Right lobe of liver (tissue), 6 donors: ENCODE measurements around the gene ZNF543. TPM values are rescaled to one million over a fixed set of nuclear protein-coding genes. Genes with fewer than 3 reads are reported as not detected.
A peak's percentile ranks its signal among the peaks of the same experiment; 100 is the strongest.

ENCODE experiments used
- ATAC-seq, 4 donors: fragments of 200-7000 bp; cut with Tn5 transposase; one replicate each; pipeline ENCODE4 v1.9.1; 2020; ENCODE audit warnings: mild to moderate bottlenecking in 4 of 4, moderate library complexity in 4 of 4
- DNase-seq, 3 donors: peaks; one replicate each; pipeline ENCODE4 v3.0.0-alpha.2; 2020
- H3K27ac ChIP-seq, 3 donors: fragments of 200-600 bp; one replicate each; pipeline ENCODE4 v1.8.0; 2022
- H3K27me3 ChIP-seq, 2 donors: fragments of 200-600 bp; one replicate each; pipeline ENCODE4 v1.8.0; 2022
- H3K36me3 ChIP-seq, 4 donors: fragments of 200-600 bp; sonication (generic) in 1 of 4; one replicate each; pipeline versions ENCODE4 v1.5.1 to v1.8.0; 2017 to 2022; ENCODE audit warnings: control low read depth in 1 of 4
- H3K4me1 ChIP-seq, 4 donors: fragments of 200-600 bp; sonication (generic) in 1 of 4; one replicate each; pipeline versions ENCODE4 v1.5.1 to v1.8.0; 2017 to 2022; ENCODE audit warnings: control low read depth in 1 of 4
- H3K4me3 ChIP-seq, 3 donors: fragments of 200-600 bp; one replicate each; pipeline ENCODE4 v1.8.0; 2022
- H3K9me3 ChIP-seq, 4 donors: fragments of 200-600 bp; sonication (generic) in 1 of 4; one replicate each; pipeline versions ENCODE4 v1.5.1 to v1.8.0; 2017 to 2022; ENCODE audit warnings: control low read depth in 1 of 4
- POLR2A ChIP-seq: fragments of 450-650 bp; IDR thresholded peaks from one replicate; pipeline ENCODE4 v1.6.1; 2017; ENCODE audit warnings: antibody characterized with exemption, mild to moderate bottlenecking
- WGBS: methylation state at CpG from one replicate; pipeline ENCODE4 v1.1.6; 2018; ENCODE audit warnings: low coverage, low lambda C conversion rate; ENCODE audit not compliant: insufficient coverage; ENCODE audit errors: missing lambda C conversion rate; 5-methylcytosine and 5-hydroxymethylcytosine counted together
- intact Hi-C, 2 donors: fragments of 100-400 bp; cut with DNase I; formaldehyde crosslinking; loops; one replicate each; pipeline versions ENCODE4 v1.11.2 to v1.14.1; 2022
- total RNA-seq, 6 experiments: library from RNA; depleted of rRNA in 2 of 6; stranded (reverse); fragments of >200 nt in 2 of 6; fragmentation: NEBNext Ultra II Directional in 3 of 6; extraction: Animal tissue kit (Norgen Biotek cat#: 25700) in 3 of 6; gene quantifications; one replicate each; pipeline versions ENCODE4 v1.1.0 to v1.2.4, GENCODE V29; 2016 to 2023
- TF ChIP-seq, protein P1 (sequence below), 4 donors: fragments of 200-600 bp in 3 of 4; fragments of 450-650 bp in 1 of 4; IDR thresholded peaks; one replicate each; pipeline versions ENCODE4 v1.5.1 to v1.8.0; 2016 to 2022; ENCODE audit warnings: antibody characterized with exemption in 4 of 4, mild to moderate bottlenecking in 2 of 4
- donor health status: DM: no; HTN: yes; CAD: no.
- donor health status: DM: no; HTN: no; CAD: no.
- donor health status: DM: no; HTN: no; CAD: no.
- donor health status: DM: no; HTN: yes; CAD: no.
- donor health status: DM: no; HTN: yes; CAD: no.

ZNF543 gene
- total RNA-seq, 6 experiments from 2014 or later: 1.9 to 2.7 (median 2.4) TPM

DNA sequence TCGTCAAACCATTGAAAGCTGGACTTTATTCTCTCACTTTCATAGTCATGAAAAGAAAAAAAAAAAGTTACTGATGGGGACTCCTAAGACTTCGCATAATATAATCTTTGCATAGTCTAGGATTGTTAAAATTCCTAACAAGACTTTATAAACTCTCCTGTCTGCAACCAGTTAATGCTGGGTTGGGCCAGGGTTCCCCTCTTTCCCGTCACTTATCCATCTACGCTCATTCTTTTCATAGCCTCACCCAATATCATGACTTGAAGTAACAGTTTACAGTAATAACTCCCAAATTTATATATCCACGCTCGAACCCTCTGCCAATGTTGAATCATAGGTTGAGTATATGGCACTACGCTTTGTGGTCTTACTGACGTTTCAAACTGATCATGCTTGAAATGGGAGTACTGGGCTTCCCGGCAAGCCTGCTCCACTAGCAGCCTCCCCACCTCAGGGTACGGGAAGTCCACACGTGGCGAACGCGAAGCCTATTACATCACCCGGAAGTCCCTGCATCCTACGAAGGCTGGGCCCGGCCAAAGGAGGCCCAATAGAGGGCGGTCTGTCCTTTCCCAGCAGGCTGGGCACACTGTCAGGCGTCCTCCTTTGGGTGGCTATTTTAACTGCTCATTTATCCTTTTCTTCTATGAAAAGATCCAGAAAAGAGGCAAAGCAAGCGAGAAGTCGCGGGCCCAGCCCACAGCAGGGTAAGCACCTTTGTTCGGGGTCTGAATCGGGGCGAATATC, 40.7 kb upstream of the ZNF543 start:
- H3K4me1 ChIP-seq: peaks cover 0 to 19% (median 5%) of the 10 kb centered on the region in 4 donors
- H3K27me3 ChIP-seq: no peaks in the 10 kb centered on the region
- peak overlapping the region; percentile 88 to 98 (median 97) for H3K4me3 ChIP-seq
- peak; percentile 92 for TF ChIP-seq POLR2A
- TF ChIP-seq, protein P1, sequence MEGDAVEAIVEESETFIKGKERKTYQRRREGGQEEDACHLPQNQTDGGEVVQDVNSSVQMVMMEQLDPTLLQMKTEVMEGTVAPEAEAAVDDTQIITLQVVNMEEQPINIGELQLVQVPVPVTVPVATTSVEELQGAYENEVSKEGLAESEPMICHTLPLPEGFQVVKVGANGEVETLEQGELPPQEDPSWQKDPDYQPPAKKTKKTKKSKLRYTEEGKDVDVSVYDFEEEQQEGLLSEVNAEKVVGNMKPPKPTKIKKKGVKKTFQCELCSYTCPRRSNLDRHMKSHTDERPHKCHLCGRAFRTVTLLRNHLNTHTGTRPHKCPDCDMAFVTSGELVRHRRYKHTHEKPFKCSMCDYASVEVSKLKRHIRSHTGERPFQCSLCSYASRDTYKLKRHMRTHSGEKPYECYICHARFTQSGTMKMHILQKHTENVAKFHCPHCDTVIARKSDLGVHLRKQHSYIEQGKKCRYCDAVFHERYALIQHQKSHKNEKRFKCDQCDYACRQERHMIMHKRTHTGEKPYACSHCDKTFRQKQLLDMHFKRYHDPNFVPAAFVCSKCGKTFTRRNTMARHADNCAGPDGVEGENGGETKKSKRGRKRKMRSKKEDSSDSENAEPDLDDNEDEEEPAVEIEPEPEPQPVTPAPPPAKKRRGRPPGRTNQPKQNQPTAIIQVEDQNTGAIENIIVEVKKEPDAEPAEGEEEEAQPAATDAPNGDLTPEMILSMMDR (IDR thresholded peaks at IDR 0.05): peak in 3 of 4 donors; percentile 34 to 45 (median 41)
- 4% methylated on average over 21 of the region's 25 CpGs for WGBS
- H3K27ac ChIP-seq: peak overlapping the region; percentile 90 to 98 (median 97)
- ATAC-seq: peak; percentile 94 to 97 (median 95)
- H3K9me3 ChIP-seq: no peaks in the 10 kb centered on the region
- DNase-seq: peak; percentile 92
- intact Hi-C loops: no loop called here
- peaks cover under 1 to 11% (median 4%) of the 10 kb centered on the region in 4 donors for H3K36me3 ChIP-seq

DNA sequence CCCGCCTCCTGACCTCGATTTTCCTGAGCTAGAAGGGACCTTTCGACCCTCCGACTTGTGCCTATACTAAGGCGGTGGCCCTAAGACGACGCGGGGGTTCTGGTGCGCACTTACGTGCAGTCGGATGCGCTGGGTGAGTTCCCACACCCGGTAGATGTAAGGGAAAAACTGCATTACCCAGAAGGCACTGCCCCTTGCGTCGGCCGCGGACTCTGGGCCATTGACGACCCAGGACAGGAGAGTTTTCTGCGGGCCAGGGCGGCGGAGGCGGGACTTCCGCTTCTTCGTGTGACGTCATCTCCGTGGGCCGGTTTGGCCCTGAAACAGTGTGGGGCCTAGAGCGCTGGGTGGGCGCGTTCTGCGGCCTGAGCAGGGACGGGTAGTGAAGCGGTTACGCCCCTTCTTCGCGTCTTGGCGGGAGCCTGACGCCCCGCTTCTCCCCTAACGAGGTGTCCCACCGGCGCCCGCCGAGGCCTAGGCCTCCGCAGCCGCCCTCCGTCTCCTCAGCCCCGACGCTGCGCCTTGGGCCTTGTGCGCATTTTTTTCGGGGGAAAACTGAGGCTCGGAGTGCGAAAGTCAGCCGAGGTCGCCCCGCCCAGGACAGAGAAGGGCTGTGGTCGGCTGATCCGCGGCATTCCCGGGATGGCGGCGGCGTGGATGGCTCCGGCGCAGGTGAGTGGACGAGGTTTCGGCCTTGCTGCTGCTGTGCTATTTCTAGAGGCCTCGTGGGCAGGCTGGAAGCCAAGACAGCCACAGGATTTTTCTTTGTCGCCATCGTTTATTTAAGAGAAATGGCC, 39.9 kb upstream of the ZNF543 start, which contains the start of gene ZNF460:
Gene ZNF460 (plus strand): TSS at position 321 of the 797 bp plus-strand sequence. CDS start 322 bp downstream, at position 643.
- ATAC-seq: peak; percentile 94 to 98 (median 97)
- H3K4me1 ChIP-seq: peaks cover 0 to 19% (median 5%) of the 10 kb centered on the region in 4 donors
- H3K9me3 ChIP-seq: no peaks in the 10 kb centered on the region
- H3K27me3 ChIP-seq: no peaks in the 10 kb centered on the region
- 0% methylated on average over 9 of the region's 71 CpGs for WGBS
- peak; percentile 97 for DNase-seq
- peak within 1 kb of the TSS; percentile 88 to 98 (median 97) for H3K4me3 ChIP-seq
- peak within 1 kb of the TSS; percentile 90 to 98 (median 97) for H3K27ac ChIP-seq
- intact Hi-C loops: no loop called here
- H3K36me3 ChIP-seq: peaks cover 7 to 17% (median 9%) of the 10 kb centered on the region in 4 donors
- TF ChIP-seq POLR2A: peak; percentile 81
- TF ChIP-seq, protein P1 (IDR thresholded peaks at IDR 0.05): no peak

DNA sequence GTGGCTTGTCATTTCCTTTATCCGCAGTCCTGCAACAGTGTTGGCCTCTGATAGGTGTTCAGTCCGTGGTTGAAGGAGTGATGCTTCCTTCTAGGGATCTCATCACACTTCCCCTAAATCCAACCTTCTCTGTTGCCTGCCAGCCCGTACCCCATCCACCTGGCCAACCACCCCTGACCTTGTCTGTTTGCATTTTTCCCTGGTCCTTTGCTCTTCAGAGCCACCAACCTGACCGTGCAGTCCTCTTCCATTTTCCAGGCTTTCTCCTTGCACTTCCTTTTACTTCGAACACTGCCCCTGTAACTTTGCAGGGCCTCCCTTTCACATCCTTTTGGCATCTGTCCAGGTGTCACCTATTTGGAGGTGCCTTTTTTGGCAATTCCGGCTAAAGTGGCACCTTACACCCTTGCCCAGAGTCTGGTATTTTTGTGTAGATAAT, 39.3 kb upstream of the ZNF543 start:
- ATAC-seq (no peak), DNase-seq (no peak)
- TF ChIP-seq, protein P1 (IDR thresholded peaks at IDR 0.05): no peak
- H3K27ac ChIP-seq: peak overlapping the region; percentile 90 to 98 (median 97)
- peak overlapping the region; percentile 88 to 98 (median 97) for H3K4me3 ChIP-seq
- no peaks in the 10 kb centered on the region for H3K27me3 ChIP-seq
- no peaks in the 10 kb centered on the region for H3K9me3 ChIP-seq
- peaks cover 0 to 19% (median 5%) of the 10 kb centered on the region in 4 donors for H3K4me1 ChIP-seq
- peaks cover 12 to 23% (median 15%) of the 10 kb centered on the region in 4 donors for H3K36me3 ChIP-seq
- intact Hi-C loops: no loop called here
- WGBS: 2% methylated on average over 6 of the region's 6 CpGs

DNA sequence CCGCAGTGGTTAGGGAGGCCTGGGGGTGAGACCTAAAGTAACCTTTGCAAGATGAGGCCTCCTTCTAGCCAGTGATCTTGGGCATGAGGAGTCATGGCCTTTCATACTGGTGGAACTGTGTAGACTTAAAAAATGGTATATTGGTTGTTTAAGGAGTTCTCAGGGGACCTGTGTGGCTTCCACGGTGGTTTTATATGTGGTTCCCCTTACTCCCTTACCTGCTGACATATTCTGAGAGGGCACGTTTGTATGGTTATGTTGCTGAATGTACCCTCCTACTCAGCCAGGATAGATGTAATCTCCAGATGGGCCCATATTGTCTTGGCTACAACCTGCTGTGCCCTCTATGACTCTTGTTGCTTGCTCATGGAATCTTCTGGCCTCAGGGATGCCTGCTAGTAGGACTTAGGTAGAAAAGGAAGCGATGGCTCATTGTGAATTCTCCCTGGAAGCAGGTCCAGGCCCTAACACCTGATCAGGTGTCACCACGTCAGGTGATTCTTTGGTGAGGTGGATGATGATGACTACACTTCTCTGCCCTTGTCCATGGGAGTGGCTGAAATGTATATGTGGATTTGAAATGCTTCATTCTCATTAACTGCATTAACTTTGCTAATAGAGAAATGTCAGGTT, 38.1 kb upstream of the ZNF543 start:
- Histone ChIP-seq H3K27me3 (no peaks in the 10 kb centered on the region), H3K36me3 (peaks cover 12 to 34% (median 16%) of the 10 kb centered on the region in 4 donors), H3K9me3 (no peaks in the 10 kb centered on the region), H3K4me1 (peaks cover 0 to 19% (median 5%) of the 10 kb centered on the region in 4 donors), H3K27ac (no peak overlapping the region), H3K4me3 (peak overlapping the region in 1 of 3 donors; percentile 97)
- 77% methylated on average over 4 of the region's 5 CpGs for WGBS
- DNase-seq (no peak), ATAC-seq (no peak)
- TF ChIP-seq, protein P1 (IDR thresholded peaks at IDR 0.05): no peak
- intact Hi-C loops: no loop called here
